ENCODE measurements around the gene ATP9B.

Gene ATP9B

GRCh38 chr18:79204889-79205807 is 136.0 kb downstream of the ATP9B start:
- no peak for DNase-seq

- no peak for DNase-seq
Observed at GRCh38 chr18:79206444-79206843, 137.2 kb downstream of the ATP9B start.

GRCh38 chr18:79208906-79209305 is 139.7 kb downstream of the ATP9B start:
- no peak for DNase-seq

- no peak for DNase-seq
Observed at GRCh38 chr18:79210002-79210910, 141.1 kb downstream of the ATP9B start.

GRCh38 chr18:79211844-79212243 is 142.7 kb downstream of the ATP9B start:
- DNase-seq = no peak

GRCh38 chr18:79214056-79214455 is 144.9 kb downstream of the ATP9B start:
- DNase-seq = no peak

GRCh38 chr18:79216176-79216575 is 147.0 kb downstream of the ATP9B start:
- no peak for DNase-seq

- DNase-seq = no peak
Observed at GRCh38 chr18:79217979-79218604, 148.9 kb downstream of the ATP9B start.

- DNase-seq = no peak
Observed at GRCh38 chr18:79218605-79219190, 149.5 kb downstream of the ATP9B start.

GRCh38 chr18:79221136-79221535 is 151.9 kb downstream of the ATP9B start:
- no peak for DNase-seq

- no peak for DNase-seq
Observed at GRCh38 chr18:79222790-79223189, 153.6 kb downstream of the ATP9B start.

GRCh38 chr18:79223431-79223830 is 154.2 kb downstream of the ATP9B start:
- DNase-seq = no peak

- DNase-seq = no peak
Observed at GRCh38 chr18:79224381-79224780, 155.2 kb downstream of the ATP9B start.

- no peak for DNase-seq
Observed at GRCh38 chr18:79227621-79228020, 158.4 kb downstream of the ATP9B start.

- DNase-seq = no peak
Observed at GRCh38 chr18:79229431-79229830, 160.2 kb downstream of the ATP9B start.

- no peak for DNase-seq
Observed at GRCh38 chr18:79234438-79234837, 165.2 kb downstream of the ATP9B start.

- DNase-seq = no peak
Observed at GRCh38 chr18:79239631-79240030, 170.4 kb downstream of the ATP9B start.

GRCh38 chr18:79241755-79242154 is 172.6 kb downstream of the ATP9B start:
- no peak for DNase-seq

- DNase-seq = no peak
Observed at GRCh38 chr18:79242246-79242645, 173.1 kb downstream of the ATP9B start.

- no peak for DNase-seq
Observed at GRCh38 chr18:79245517-79246001, 176.4 kb downstream of the ATP9B start.

- DNase-seq = peak; percentile 48
Observed at GRCh38 chr18:79246309-79247108, 177.3 kb downstream of the ATP9B start.
